Retina (tissue), 1 donor: Measurements from ENCODE around the gene CEP120.
A peak's percentile ranks its signal among the peaks of the same experiment; 100 is the strongest.
"Not testable (repeated sequence)": the region's sequence is repeated elsewhere in the genome, so short reads cannot be mapped to it uniquely, and the experiment has no call there.

ENCODE experiments used
- DNase-seq: peaks from one replicate; pipeline ENCODE4 v3.0.0-alpha.2; 2016

CEP120 gene

DNA sequence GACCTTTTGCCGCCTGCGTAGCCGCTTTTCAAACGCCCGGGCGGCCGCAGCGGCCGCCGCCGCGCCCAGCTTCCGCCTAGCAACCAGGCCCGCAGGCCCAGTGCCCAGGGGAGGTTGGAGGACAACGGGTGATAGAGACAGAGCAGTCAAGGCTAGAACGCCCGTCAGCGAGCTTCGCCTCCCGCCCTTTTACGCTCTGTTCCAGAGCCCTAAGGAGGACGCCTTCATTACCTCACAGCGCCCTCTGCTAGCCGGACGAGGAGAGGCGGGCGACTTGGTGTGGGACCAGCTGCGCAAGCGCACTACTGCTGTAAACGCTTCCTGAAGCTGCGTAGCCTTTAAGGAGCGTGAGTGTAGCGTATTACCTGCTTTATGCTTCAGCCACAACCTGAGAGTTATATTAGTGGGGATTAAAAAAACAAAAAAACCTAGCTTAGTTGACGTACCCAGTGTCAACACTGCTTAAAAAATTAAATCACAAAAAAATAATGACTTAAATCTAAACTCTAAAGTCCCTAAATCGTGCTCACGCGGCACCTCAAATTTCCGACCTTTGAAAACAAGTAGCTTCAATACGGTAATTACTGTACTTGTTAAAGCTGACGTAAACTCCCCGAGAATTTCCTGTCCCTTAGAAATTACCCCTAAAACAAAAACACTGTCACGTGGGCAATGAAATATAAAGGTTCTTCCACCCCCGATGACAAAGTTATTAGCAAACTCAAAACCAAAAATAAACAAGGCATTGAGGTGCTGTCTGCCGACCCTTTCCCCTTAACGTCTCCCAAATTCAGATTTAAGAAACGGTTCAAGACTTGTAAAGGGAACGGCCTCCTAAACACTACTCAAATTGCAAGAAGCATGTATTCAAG is at the start of gene CEP120:
Gene CEP120, minus strand, starts transcription at position 126 of the 872 bp plus-strand sequence. CDS start 405 bp downstream, outside the sequence.
- peak; percentile 98 for DNase-seq

DNA sequence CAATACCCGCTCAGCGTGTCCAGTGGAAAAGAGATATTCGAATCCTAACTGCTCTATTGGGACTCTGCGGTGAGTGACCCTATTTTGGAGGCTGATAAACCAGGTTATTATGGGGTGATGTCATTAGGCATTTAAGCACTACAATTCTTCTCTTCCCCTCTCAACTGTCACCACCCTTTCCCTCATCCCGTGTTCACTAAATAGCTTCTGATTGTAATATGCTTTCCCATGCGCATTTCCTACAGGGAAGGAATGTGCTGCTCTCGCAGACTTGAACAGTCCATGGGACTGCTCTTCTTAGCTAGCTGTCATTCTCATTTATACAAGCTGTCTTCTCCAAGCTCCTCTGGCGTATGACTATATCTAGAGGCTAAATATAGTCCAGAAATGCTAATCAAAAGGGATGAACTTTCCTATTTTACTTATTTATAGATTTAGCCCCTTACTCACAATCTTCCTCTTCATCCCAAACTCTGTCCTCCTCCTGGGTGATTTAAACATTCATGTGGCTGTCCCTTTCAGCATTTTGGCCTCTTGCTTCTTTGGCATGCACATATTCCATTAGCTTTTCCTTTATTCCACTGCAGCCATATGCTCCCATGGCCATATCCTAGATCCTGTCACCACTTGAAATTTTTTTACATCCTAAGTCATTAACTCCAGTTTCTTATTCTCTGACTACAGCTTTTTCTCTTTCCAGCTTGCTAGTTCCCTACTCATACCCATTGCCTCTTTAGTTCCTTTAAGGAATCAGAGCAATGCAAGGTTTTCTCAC is 49.1 kb upstream of the CEP120 start:
- peak; percentile 51 for DNase-seq

- DNase-seq: no peak
These were observed 48.2 kb upstream of the CEP120 start for GRCh38 chr5:123471385-123471784.

DNA sequence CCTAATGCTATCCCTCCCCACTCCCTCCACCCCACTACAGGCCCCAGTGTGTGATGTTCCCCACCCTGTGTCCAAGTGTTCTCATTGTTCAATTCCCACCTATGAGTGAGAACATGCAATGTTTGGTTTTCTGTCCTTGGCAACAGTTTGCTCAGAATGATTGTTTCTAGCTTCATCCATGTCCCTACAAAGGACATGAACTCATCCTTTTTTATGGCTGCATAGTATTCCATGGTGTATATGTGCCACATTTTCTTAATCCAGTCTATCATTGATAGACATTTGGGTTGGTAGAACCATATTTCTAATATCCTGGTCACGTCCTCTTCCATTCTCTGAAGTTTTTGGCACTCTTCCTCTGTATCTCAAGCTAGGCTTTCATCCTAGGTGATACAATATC is 43.6 kb upstream of the CEP120 start:
- not testable (repeated sequence) for DNase-seq

DNA sequence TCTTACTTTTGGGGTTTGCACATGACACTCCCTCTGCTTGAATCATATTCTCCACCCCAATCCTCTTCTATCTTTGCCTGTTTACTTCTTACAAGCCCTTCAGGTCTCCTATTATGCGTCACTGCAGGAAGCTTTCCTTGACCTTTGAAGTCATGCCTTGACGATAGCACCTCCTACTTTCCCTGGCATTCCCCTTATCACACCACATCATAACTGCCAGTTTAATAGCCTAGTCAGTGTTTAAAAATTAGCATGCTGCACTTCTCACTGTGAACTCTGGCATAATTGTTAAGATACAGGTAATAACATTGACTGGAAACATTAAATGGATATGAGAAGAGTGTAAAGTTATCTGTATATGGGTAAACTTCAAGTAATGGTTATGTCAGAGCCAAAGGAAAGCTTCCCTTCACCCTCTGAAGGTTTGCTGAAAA is 37.1 kb upstream of the CEP120 start:
- DNase-seq: no peak

GRCh38 chr5:123458994-123459393 is 35.8 kb upstream of the CEP120 start:
- not testable (repeated sequence) for DNase-seq

DNA sequence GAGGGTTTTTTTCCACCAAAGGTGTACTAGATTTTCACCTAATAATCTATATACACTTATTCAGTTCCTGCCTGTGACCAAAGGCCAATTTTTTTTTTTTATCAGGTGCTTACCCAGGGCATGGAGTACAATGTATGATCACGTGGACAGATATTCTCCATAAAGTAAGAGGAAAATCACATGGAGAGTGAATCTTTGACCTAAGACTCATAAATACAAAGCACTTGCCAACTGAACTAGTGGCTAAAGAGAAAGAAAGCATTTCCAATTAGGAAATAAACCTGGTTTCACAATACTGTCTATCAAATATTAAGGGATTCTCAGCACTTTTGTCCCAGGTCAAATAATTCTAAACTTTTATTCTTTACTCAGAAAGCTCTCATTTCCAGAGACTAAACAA is 33.0 kb upstream of the CEP120 start:
- no peak for DNase-seq

DNA sequence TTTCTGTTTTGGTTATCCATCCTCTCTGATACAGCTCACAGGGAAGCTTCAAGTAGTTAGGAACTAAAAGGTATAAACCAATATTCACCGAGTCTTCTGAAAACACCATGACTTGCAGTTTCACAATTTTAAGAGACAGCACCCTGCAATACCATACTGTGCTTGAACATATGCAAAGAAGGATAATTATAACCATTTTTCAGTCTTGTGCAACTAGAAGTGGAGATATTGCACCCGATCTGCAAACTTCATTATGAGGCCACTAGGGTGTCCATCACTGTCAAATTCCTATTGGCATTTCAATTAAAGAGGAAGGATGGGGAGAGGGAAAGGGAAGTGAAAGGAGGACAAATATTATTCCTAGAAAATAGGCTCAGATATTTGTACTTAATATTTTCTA is 32.4 kb upstream of the CEP120 start:
- DNase-seq: no peak

- no peak for DNase-seq
These were observed 31.9 kb upstream of the CEP120 start for GRCh38 chr5:123455095-123455494.

DNA sequence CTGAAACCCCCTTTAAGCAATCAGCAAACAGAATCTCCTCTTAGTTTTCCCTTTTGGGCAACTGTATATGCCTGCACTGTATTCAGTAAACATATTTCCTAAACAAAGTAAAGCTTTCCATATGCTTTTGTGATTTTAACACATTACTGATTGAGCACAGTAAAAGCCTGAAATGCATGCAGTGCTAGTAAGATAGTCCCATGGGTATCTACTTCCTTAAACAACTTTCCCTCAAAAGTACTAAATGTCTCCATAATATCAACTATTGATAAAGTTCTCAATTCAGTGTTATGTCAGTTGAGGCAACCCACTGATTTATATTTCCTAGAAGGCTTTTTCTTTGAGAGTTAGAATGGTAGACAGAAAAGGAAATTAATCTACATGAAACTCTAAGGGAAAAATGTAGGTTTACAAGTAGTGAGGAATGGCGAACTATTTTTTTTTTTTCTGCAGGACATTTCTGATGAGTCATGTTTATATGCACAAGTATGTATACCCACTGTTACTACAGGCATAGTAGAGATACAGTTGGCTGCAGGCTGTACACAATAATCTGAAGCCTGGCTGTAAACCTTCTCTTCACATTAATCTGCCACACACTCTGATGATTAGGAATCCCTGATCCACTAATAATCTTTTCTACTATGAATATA is 31.2 kb upstream of the CEP120 start:
- no peak for DNase-seq

DNA sequence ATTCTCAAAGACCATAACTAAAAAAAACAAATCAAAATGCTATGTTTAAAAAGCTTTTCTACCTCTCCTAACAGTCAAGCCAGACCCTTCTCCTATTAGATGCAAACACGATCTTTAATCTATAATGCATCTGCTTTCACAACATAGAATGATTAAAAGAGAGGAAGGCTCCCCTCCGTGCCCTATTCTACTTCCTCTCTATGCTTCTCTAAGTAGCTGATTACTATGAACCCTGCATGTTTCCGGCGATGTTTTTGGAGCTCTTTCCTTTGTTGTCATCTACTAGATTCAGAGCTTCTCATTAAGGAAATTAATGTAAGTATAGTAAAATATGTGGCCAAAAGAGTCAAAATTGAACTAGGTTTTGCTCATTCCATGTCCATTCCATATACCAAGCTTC is 29.2 kb upstream of the CEP120 start:
- DNase-seq: no peak

- DNase-seq: no peak
These were observed 27.8 kb upstream of the CEP120 start for GRCh38 chr5:123451047-123451446.

DNA sequence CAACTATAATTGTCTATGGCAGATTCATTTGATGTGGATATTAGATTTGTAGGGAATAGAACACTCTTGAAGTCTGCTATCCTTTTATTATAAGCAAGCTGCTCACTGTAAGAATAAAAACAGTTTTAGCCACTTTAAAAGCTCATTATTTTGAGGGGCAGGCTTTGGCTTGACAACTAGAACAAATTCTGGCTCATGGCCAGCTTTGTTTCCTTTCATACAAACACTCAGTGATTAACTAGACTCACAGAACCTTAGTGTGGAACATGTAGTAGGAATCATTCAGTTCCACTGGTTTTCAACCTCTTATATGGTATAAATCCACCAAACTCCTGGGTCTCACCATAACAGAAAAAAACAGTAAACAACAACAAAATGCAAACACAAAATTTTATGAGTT is 27.4 kb upstream of the CEP120 start:
- peak; percentile 43 for DNase-seq

GRCh38 chr5:123450114-123450513 is 26.9 kb upstream of the CEP120 start:
- no peak for DNase-seq

DNA sequence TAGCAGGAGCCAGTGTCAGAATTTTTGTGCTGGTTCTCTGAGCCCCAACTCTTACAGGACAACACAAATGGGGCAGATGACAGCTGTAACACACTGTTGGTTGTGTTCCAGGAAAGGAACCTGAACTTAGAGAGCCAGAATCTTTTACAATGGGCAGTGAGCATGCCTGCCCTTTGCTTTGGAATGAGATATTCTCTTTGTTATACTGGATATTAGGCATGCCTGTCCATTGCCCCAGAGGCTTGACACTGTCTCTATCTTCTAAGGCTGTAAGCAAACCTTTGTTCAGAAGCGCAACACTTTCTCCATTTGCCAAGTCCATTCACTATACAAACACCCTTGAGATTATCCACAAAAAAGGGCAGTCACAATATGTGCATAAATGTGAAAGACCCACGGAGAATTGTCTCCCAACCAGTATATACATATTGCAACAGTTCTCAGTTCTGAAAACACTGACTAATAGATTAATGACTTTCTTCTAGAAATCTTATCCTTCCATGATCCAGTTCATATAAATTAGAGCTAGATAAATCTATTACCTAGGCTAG is 26.3 kb upstream of the CEP120 start:
- peak; percentile 26 for DNase-seq

- DNase-seq: no peak
These were observed 25.5 kb upstream of the CEP120 start for GRCh38 chr5:123448743-123449142.

GRCh38 chr5:123448017-123448617 is 24.9 kb upstream of the CEP120 start:
- no peak for DNase-seq

- DNase-seq: no peak
These were observed 20.8 kb upstream of the CEP120 start for GRCh38 chr5:123444016-123444415.

GRCh38 chr5:123441408-123441807 is 18.2 kb upstream of the CEP120 start:
- no peak for DNase-seq

- DNase-seq: no peak
These were observed 17.4 kb upstream of the CEP120 start for GRCh38 chr5:123440456-123441181.

DNA sequence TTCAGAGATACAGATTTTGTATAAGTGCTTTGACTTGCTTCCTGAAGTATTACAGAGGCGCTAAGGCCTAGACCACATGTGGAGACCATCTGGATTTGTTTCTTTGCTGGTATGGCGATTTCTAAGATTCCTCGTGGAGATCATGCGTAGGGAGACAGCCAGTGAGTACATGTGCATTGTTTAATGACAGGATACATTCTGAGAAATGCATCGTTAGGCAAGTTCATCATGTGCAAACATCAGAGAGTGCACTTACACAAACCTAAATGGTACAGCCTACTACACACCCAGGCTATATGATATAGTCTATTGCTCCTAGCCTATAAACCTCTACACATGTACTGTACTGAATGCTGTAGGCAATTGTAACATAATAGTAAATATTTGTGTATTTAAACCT is 16.5 kb upstream of the CEP120 start:
- DNase-seq: no peak

DNA sequence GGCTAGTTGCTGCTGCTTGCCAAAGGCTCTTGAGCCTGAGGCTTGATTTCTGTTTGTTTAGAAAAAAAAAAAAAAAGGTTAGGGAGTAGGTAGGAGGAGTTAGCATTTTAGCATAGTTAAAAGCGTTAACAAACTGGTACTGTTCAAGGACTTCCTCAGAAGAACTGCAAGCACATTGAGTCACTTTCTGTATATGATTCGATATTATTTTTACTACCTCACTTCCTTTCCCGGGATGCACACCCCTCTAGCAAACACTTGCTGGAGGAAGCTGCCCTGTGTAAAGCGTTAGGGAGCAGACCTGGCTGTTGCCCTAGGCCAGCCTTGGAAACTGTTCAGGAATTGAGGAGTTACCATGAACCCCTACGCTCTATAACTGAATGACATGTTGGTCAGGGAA is 15.7 kb upstream of the CEP120 start:
- no peak for DNase-seq
